HG02943 (cell line): ENCODE measurements around the gene DNER.

Source experiments
- ATAC-seq: cut with Tn5 transposase; IDR thresholded peaks from one replicate; pipeline ENCODE4 v1.9.1; 2021; ENCODE audit warnings: mild to moderate bottlenecking, low read depth, moderate library complexity; ENCODE audit not compliant: unreplicated experiment

Gene DNER

GRCh38 chr2:229453230-229453629, 261.1 kb downstream of the DNER start:
- no peak for ATAC-seq

DNA sequence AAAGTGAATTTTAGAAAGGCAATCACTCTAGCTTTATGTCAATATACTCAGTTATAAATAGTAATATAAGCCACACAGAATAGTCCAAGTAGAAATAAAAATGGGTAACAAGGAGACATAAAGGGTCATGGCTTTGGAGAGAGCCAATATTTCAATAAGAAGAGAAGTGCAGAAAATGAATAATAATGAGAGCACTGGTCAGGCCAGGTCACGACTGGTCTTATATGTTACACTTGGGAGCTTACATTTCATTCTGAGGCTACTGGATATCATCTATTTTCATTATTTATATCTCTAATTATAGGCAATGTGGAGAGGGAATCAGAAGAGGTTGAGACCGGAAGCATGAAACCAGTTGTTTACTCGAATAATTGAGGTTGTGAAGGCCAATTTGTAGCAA, 262.5 kb downstream of the DNER start:
- no peak for ATAC-seq

- ATAC-seq = no peak
These were observed 267.1 kb downstream of the DNER start for GRCh38 chr2:229447227-229447626.

GRCh38 chr2:229446350-229446749, 268.0 kb downstream of the DNER start:
- no peak for ATAC-seq

- no peak for ATAC-seq
These were observed 268.7 kb downstream of the DNER start for GRCh38 chr2:229445501-229446211.

- ATAC-seq = no peak
These were observed 269.3 kb downstream of the DNER start for GRCh38 chr2:229445019-229445418.

- no peak for ATAC-seq
These were observed 270.6 kb downstream of the DNER start for GRCh38 chr2:229443546-229444268.

DNA sequence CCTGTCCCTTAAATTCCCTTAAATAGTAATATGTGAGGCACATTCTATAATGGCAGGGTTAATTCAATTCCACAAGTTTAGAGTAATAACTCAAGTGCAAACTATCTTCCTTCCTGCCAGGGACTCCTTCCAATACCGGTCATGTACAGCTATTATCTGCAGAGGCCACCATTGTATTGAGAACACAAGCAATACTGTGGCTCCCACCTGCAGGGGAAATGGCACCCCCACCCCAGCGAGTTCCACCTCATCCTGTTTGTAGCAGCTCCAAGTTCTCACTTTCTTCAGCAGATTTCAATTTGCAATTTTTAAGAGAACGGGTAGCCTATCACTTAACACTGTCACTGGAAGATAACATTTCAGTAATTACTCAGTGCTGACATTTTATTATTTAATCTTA, 271.2 kb downstream of the DNER start:
- no peak for ATAC-seq

- ATAC-seq = no peak
These were observed 275.8 kb downstream of the DNER start for GRCh38 chr2:229438430-229439159.

DNA sequence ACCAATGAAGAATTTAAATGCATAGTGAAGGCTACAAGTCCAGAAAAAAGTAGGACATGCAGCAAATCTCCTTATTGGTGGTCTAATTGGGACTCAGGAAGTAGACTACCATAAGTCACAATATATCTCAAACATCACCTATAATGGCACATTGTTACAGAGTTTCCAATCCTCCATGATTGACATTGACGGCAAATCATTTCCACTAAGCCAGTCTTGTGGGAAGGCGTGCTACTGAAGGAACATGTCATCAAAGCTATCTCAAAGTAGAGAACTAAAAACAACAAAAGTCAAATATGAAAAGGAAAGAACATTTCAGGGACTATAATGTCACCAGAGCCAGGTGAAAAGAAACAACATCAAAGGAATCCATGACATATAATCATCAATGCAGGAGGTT, 276.9 kb downstream of the DNER start:
- ATAC-seq = no peak

GRCh38 chr2:229434187-229434586, 280.2 kb downstream of the DNER start:
- ATAC-seq = no peak

DNA sequence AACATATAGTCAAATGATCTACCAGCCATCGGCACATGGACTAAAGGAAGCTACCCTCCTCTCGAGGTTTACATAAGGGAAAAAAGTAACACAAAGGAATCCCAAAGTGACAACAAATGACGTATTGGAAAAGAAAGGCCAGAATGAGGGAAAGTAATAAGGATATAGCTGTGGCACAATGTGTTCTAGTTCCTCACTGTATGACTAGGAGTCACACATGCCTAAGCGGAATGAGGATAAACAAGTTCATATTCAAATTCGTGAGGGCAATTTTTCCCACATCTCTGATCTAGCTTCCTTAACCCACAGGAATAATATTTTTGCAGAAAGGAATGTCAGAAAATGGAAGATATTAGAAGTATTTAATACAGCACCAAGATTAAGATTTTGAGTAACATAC, 281.0 kb downstream of the DNER start:
- no peak for ATAC-seq

GRCh38 chr2:229431327-229431954, 282.9 kb downstream of the DNER start:
- ATAC-seq = no peak

DNA sequence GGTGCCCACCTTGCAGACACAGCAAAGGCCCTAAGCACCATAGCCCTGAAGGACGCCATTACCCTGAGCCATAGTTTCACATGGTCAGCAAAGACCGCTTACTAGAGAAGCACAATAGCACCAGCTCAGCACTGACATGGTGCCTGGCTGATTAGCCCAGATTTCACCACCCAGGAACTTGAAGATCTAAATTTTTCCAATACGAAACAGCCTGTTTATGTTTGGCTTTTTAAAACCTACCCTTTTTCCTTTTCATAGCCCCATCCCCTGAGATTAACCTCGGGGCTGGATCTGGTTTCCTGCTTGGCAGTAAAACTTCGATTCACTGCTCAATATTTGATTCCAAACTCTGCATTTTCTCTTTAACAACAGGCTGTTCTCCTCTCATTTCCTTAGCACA, 284.8 kb downstream of the DNER start:
- ATAC-seq = no peak

- no peak for ATAC-seq
These were observed 287.9 kb downstream of the DNER start for GRCh38 chr2:229426464-229426863.

DNA sequence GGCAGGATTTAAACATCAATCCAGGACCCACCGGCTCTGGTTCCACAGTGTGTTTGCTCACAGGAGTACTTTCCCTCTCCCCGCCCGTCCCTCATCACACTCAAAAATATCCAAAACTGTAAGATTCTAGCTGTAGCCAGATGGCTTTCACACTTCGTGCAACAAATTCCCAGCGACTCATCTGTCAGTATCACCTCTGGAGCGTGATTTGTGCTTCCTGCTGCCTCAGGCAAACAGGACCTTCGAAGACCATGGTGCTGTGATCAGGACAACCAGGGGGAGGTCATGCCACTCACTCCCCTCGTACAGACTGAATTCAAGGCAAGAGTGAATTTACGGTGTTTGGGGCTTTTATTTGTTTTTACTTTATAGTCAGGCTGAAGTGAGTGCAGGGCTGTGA, 288.8 kb downstream of the DNER start:
- ATAC-seq = no peak

- no peak for ATAC-seq
These were observed 292.3 kb downstream of the DNER start for GRCh38 chr2:229422063-229422462.

DNA sequence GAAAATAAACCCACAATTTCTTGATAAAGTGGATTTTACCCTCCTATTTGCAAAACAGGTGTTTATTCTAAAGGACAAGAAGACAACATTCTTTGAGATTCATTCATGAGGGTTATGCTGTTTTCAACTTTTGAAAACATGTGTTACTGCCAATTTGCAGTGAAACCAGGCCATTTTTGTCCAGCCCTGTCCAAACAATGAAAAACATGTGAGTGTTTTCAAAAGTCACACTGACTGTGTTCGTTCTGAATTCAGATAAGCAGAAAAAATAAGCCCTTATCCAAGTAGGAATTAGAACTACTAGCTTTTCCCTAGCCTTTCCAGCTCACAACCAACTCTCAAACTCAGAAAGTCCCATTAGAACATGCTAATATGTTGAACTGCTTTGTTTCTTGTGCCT, 295.2 kb downstream of the DNER start:
- ATAC-seq = no peak

DNA sequence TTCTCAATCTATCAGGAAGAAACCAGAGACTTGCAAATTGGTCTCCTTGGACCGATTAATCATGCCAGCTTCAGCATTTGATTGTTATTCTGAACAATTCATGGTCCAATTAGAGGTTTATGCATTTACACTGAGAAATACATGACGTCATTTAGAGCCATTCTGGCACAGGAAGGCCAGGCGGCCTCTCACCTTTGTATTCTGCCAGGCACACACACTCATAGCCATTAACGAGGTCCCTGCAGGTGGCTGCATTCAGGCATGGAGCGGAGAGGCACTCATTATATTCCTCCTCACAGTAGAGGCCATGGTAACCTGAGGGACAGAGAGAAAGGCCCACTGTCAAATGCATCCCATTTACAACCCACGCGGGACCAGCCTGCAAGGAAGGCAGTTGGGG, 296.4 kb downstream of the DNER start:
- no peak for ATAC-seq

DNA sequence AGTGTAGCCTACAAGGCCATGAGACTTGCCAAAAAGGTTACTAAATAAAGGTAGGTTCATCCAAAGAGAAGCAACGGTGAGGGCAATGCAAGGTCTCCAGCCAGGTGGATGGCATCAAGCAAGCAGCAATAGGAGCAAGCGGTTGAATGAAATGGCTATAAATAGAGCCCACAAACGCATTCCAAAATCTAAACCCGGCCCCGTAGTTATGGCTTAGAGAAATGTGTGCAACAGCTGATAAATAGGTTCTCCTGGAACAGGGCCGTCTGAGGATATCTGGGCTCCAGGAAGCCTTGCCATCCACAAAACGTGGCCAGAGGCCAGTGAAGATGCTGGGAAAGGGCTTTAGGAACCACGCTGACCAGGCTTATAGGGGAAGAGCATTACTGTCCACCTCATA, 297.2 kb downstream of the DNER start:
- ATAC-seq = no peak

DNA sequence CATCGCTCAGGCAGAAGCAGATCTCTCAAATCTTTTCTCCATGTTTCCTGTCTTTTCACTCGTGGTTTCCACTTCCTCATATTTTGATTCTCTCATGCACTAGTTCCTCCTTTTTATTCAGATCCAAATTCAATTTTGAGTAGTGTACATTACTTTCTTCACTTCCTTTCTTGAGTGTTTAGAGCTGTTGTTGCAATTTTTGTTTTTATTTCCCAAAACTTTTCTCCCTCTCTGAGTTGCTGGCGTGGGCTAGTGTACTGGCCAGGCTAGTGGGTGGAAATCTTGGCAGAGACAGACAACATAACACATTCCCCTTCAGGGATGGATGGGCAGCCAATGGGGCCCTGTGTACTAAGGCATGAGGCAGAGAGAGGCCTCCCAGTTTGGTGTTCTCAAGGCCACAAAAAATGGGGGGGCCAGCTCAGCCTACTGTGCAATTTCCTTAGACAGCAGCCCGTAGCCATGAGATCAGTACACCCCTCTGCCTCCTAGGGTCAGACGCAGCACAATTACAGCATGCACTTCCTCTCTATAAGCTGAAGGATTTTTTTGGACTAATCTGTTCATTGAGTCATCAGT, 298.1 kb downstream of the DNER start:
- ATAC-seq = no peak
